ENCODE data around the gene CDK5RAP1.
A peak's percentile ranks its signal among the peaks of the same experiment; 100 is the strongest.

The CDK5RAP1 gene

GRCh38 chr20:33407796-33408195 lies 6.5 kb upstream of the CDK5RAP1 start:
- DNase-seq, result no peak
- TF ChIP-seq CTCF (IDR thresholded peaks at IDR 0.05; ENCODE audit: low read depth, low read length), result no peak
- Histone ChIP-seq H3K36me3 (peaks cover 17% of the 10 kb centered on the region), H3K4me3 (ENCODE audit: low read depth, low read length) (no peak overlapping the region), H3K27me3 (ENCODE audit: insufficient read depth, low read depth, severe bottlenecking) (no peaks in the 10 kb centered on the region), H3K9me3 (ENCODE audit: severe bottlenecking) (no peaks in the 10 kb centered on the region), H3K27ac (no peak overlapping the region)

- Histone ChIP-seq H3K9me3 (ENCODE audit: severe bottlenecking) (no peaks in the 10 kb centered on the region), H3K27ac (no peak overlapping the region), H3K27me3 (ENCODE audit: insufficient read depth, low read depth, severe bottlenecking) (no peaks in the 10 kb centered on the region), H3K4me3 (ENCODE audit: low read depth, low read length) (no peak overlapping the region), H3K36me3 (peaks cover 17% of the 10 kb centered on the region)
- no peak for TF ChIP-seq CTCF (IDR thresholded peaks at IDR 0.05; ENCODE audit: low read depth, low read length)
- no peak for DNase-seq
Measured at GRCh38 chr20:33407251-33407650, 5.9 kb upstream of the CDK5RAP1 start.

GRCh38 chr20:33404281-33404680 lies 3.0 kb upstream of the CDK5RAP1 start:
- Histone ChIP-seq H3K36me3 (peaks cover 11% of the 10 kb centered on the region), H3K27ac (no peak overlapping the region), H3K4me3 (ENCODE audit: low read depth, low read length) (no peak overlapping the region), H3K9me3 (ENCODE audit: severe bottlenecking) (no peaks in the 10 kb centered on the region), H3K27me3 (ENCODE audit: insufficient read depth, low read depth, severe bottlenecking) (no peaks in the 10 kb centered on the region)
- no peak for TF ChIP-seq CTCF (IDR thresholded peaks at IDR 0.05; ENCODE audit: low read depth, low read length)
- no peak for DNase-seq

GRCh38 chr20:33401921-33402369 lies 626 bp upstream of the CDK5RAP1 start:
- H3K27ac ChIP-seq, result peak overlapping the region; percentile 70
- H3K36me3 ChIP-seq, result peaks cover 11% of the 10 kb centered on the region
- TF ChIP-seq CTCF (IDR thresholded peaks at IDR 0.05; ENCODE audit: low read depth, low read length), result no peak
- H3K9me3 ChIP-seq (ENCODE audit: severe bottlenecking), result no peaks in the 10 kb centered on the region
- peak overlapping the region; percentile 99 for H3K4me3 ChIP-seq (ENCODE audit: low read depth, low read length)
- no peak for DNase-seq
- H3K27me3 ChIP-seq (ENCODE audit: insufficient read depth, low read depth, severe bottlenecking), result no peaks in the 10 kb centered on the region

GRCh38 chr20:33400812-33401183 lies 521 bp downstream of the CDK5RAP1 start:
- no peak for DNase-seq
- Histone ChIP-seq H3K27ac (peak overlapping the region; percentile 70), H3K36me3 (peaks cover 17% of the 10 kb centered on the region), H3K9me3 (ENCODE audit: severe bottlenecking) (no peaks in the 10 kb centered on the region), H3K4me3 (ENCODE audit: low read depth, low read length) (peak overlapping the region; percentile 99), H3K27me3 (ENCODE audit: insufficient read depth, low read depth, severe bottlenecking) (no peaks in the 10 kb centered on the region)
- peak; percentile 29; the same call in 1 of the 2 replicates for TF ChIP-seq CTCF (IDR thresholded peaks at IDR 0.05; ENCODE audit: low read depth, low read length)

- TF ChIP-seq CTCF (IDR thresholded peaks at IDR 0.05; ENCODE audit: low read depth, low read length), result no peak
- no peak overlapping the region for H3K4me3 ChIP-seq (ENCODE audit: low read depth, low read length)
- DNase-seq, result no peak
- H3K27ac ChIP-seq, result no peak overlapping the region
- H3K27me3 ChIP-seq (ENCODE audit: insufficient read depth, low read depth, severe bottlenecking), result no peaks in the 10 kb centered on the region
- no peaks in the 10 kb centered on the region for H3K9me3 ChIP-seq (ENCODE audit: severe bottlenecking)
- H3K36me3 ChIP-seq, result peaks cover 21% of the 10 kb centered on the region
Measured at GRCh38 chr20:33399924-33400323, 1.4 kb downstream of the CDK5RAP1 start.

Data from WERI-Rb-1 (cell line).